ENCODE measurements around the gene TTC33.
A peak's percentile ranks its signal among the peaks of the same experiment; 100 is the strongest.

The TTC33 gene

GRCh38 chr5:40559306-40559705, 196.5 kb downstream of the TTC33 start:
- no peak for DNase-seq

- no peak for DNase-seq
Observed at GRCh38 chr5:40557501-40557900, 198.3 kb downstream of the TTC33 start.

- DNase-seq = no peak
Observed at GRCh38 chr5:40556811-40557210, 198.9 kb downstream of the TTC33 start.

- no peak for DNase-seq
Observed at GRCh38 chr5:40555886-40556285, 199.9 kb downstream of the TTC33 start.

GRCh38 chr5:40554813-40555212, 200.9 kb downstream of the TTC33 start:
- DNase-seq = no peak

- DNase-seq = no peak
Observed at GRCh38 chr5:40554054-40554453, 201.7 kb downstream of the TTC33 start.

GRCh38 chr5:40552981-40553380, 202.8 kb downstream of the TTC33 start:
- no peak for DNase-seq

GRCh38 chr5:40551496-40552491, 204.0 kb downstream of the TTC33 start:
- no peak for DNase-seq

- DNase-seq = no peak
Observed at GRCh38 chr5:40550481-40550880, 205.3 kb downstream of the TTC33 start.

GRCh38 chr5:40549616-40550015, 206.1 kb downstream of the TTC33 start:
- DNase-seq = no peak

- no peak for DNase-seq
Observed at GRCh38 chr5:40547994-40548575, 207.7 kb downstream of the TTC33 start.

GRCh38 chr5:40547557-40547956, 208.2 kb downstream of the TTC33 start:
- no peak for DNase-seq

- no peak for DNase-seq
Observed at GRCh38 chr5:40540301-40540700, 215.5 kb downstream of the TTC33 start.

- DNase-seq = no peak
Observed at GRCh38 chr5:40524677-40525076, 231.1 kb downstream of the TTC33 start.

- no peak for DNase-seq
Observed at GRCh38 chr5:40521925-40522324, 233.8 kb downstream of the TTC33 start.

GRCh38 chr5:40521108-40521785, 234.5 kb downstream of the TTC33 start:
- DNase-seq = no peak

GRCh38 chr5:40518485-40518917, 237.3 kb downstream of the TTC33 start:
- DNase-seq = no peak

- DNase-seq = no peak
Observed at GRCh38 chr5:40515476-40515875, 240.3 kb downstream of the TTC33 start.

- DNase-seq = peak; percentile 11
Observed at GRCh38 chr5:40514976-40515375, 240.8 kb downstream of the TTC33 start.

GRCh38 chr5:40511801-40512200, 244.0 kb downstream of the TTC33 start:
- DNase-seq = no peak

- DNase-seq = no peak
Observed at GRCh38 chr5:40507095-40507494, 248.7 kb downstream of the TTC33 start.

GRCh38 chr5:40505031-40505430, 250.7 kb downstream of the TTC33 start:
- DNase-seq = no peak

- peak; percentile 29 for DNase-seq
Observed at GRCh38 chr5:40503439-40503838, 252.3 kb downstream of the TTC33 start.

- no peak for DNase-seq
Observed at GRCh38 chr5:40502736-40503135, 253.0 kb downstream of the TTC33 start.
